ENCODE data around the gene CTSZ.

- TF ChIP-seq, protein P1, sequence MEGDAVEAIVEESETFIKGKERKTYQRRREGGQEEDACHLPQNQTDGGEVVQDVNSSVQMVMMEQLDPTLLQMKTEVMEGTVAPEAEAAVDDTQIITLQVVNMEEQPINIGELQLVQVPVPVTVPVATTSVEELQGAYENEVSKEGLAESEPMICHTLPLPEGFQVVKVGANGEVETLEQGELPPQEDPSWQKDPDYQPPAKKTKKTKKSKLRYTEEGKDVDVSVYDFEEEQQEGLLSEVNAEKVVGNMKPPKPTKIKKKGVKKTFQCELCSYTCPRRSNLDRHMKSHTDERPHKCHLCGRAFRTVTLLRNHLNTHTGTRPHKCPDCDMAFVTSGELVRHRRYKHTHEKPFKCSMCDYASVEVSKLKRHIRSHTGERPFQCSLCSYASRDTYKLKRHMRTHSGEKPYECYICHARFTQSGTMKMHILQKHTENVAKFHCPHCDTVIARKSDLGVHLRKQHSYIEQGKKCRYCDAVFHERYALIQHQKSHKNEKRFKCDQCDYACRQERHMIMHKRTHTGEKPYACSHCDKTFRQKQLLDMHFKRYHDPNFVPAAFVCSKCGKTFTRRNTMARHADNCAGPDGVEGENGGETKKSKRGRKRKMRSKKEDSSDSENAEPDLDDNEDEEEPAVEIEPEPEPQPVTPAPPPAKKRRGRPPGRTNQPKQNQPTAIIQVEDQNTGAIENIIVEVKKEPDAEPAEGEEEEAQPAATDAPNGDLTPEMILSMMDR (IDR thresholded peaks at IDR 0.05), result no peak
- TF ChIP-seq POLR2AphosphoS5 (IDR thresholded peaks at IDR 0.05), result no peak
- no peak for TF ChIP-seq EP300 (IDR thresholded peaks at IDR 0.05; ENCODE audit: low read depth)
- TF ChIP-seq POLR2A (IDR thresholded peaks at IDR 0.05), result no peak
Measured at GRCh38 chr20:59002874-59003399, 4.1 kb downstream of the CTSZ start.

All from transverse colon (tissue), 4 donors.